SK-N-MC (cell line): ENCODE measurements around the gene PEX11A.

Experiments used
- EZH2 ChIP-seq: fragments of 200-600 bp; sonication (generic); IDR thresholded peaks from one replicate; pipeline ENCODE4 v1.6.1; 2017; ENCODE audit warnings: antibody characterized with exemption
- FOXP2 ChIP-seq: optimal IDR thresholded peaks from 2 replicates; pipeline ENCODE3; 2011; ENCODE audit warnings: mild to moderate bottlenecking, moderate library complexity; ENCODE audit not compliant: insufficient read depth; ENCODE audit errors: extremely low read length, control extremely low read depth
- POLR2AphosphoS5 ChIP-seq: IDR thresholded peaks from 2 replicates; pipeline ENCODE4 v1.6.1; 2012; ENCODE audit warnings: mild to moderate bottlenecking, low read depth, low read length, borderline replicate concordance

DNA sequence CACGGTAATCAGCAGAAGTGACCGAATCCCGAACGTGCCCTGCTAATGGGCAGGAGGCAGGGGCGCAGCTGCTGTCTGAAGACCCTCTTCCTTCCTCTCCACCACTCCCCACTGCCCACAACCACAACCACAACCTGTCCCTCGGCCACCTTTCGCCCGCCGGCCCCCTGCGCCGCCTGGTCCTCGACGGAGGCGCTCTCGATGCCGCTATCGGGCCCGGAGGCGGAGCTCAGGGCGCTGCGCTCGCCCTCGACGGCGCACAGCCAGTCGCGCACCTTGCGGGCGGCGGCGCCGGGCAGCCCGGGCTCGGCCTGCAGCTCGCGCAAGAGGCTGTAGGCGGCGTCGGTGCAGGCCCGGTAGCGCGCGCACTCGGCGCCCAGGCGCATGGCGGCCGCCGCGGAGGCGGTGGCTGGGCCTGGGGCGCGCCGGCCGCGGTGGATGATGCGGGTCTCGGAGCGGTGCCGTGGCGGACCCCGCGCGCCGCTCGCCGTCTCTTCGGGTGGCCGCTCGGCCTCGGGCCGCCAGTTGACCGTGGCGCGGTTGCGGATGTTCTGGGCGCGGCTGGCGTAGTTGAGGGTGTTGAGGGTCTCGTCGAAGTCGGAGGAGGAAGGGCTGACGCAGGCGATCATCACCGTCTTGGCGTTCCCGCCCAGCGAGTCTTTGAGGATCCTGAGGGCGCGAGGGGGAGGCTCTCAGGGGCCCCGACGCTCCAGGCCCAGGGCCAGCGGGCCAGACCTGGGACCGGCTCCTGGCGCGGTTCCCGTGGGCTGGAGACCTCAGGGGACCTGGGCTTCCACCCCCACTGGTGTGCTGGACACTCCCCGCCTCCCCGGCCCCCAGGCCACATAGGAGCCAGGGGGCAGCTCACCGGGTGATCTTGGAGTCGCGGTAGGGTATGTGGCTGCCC, 42.2 kb downstream of the PEX11A start:
- TF ChIP-seq POLR2AphosphoS5 (no peak), EZH2 (no peak), FOXP2 (no peak)
